ENCODE results near the gene KRTAP12-1. TPM values are rescaled to one million over a fixed set of nuclear protein-coding genes. Genes with fewer than 3 reads are reported as not detected.

The KRTAP12-1 gene
- total RNA-seq, 6 donors from 2014 or later, result not detected

- Histone ChIP-seq H3K27ac (no peak within 1 kb of the TSS), H3K4me3 (no peak within 1 kb of the TSS), H3K36me3 (no peaks in the 10 kb centered on the region), H3K9me3 (peaks cover 0 to 6% (median 0%) of the 10 kb centered on the region in 4 donors), H3K27me3 (peaks cover 0 to 5% (median 0%) of the 10 kb centered on the region in 4 donors), H3K4me1 (no peaks in the 10 kb centered on the region)
- no peak for TF ChIP-seq POLR2AphosphoS5 (IDR thresholded peaks at IDR 0.05)
- TF ChIP-seq EP300 (IDR thresholded peaks at IDR 0.05), result no peak
- TF ChIP-seq POLR2A (IDR thresholded peaks at IDR 0.05), result no peak
- no peak for TF ChIP-seq CTCF (IDR thresholded peaks at IDR 0.05)
- 67 to 71% methylated on average over 8 of the region's 9 CpGs for WGBS, 2 donors
- no peak for DNase-seq
- ATAC-seq (ENCODE audit: low FRiP score in 2 of 2), result no peak
Observed at GRCh38 chr21:44654576-44655175, 27.3 kb downstream of the KRTAP12-1 start, which contains the start of gene KRTAP12-4. Gene KRTAP12-4 (minus strand): TSS chr21:44654659. CDS start chr21:44654614, 45 bp downstream.

- H3K9me3 ChIP-seq, result peaks cover 0 to 6% (median 0%) of the 10 kb centered on the region in 4 donors
- no peak overlapping the region for H3K27ac ChIP-seq
Observed at GRCh38 chr21:44653656-44654575, 28.0 kb downstream of the KRTAP12-1 start.

GRCh38 chr21:44653123-44653522 is 28.8 kb downstream of the KRTAP12-1 start:
- ATAC-seq (ENCODE audit: low FRiP score in 2 of 2), result no peak
- TF ChIP-seq CTCF (IDR thresholded peaks at IDR 0.05), result no peak
- no peak for TF ChIP-seq POLR2AphosphoS5 (IDR thresholded peaks at IDR 0.05)
- no peak for TF ChIP-seq POLR2A (IDR thresholded peaks at IDR 0.05)
- TF ChIP-seq EP300 (IDR thresholded peaks at IDR 0.05), result no peak
- DNase-seq, result peak in 1 of 2 donors; percentile 28
- Histone ChIP-seq H3K9me3 (peaks cover 0 to 6% (median 0%) of the 10 kb centered on the region in 4 donors), H3K27me3 (peaks cover 0 to 5% (median 0%) of the 10 kb centered on the region in 4 donors), H3K36me3 (no peaks in the 10 kb centered on the region), H3K4me3 (no peak overlapping the region), H3K27ac (no peak overlapping the region), H3K4me1 (no peaks in the 10 kb centered on the region)
- WGBS, 2 donors, result 58 to 61% methylated on average over 13 to 14 of the region's 14 CpGs

More at GRCh38 chr21:44653656-44654575, 28.0 kb downstream of the KRTAP12-1 start:
- Histone ChIP-seq H3K4me1 (no peaks in the 10 kb centered on the region), H3K27me3 (peaks cover 0 to 5% (median 0%) of the 10 kb centered on the region in 4 donors), H3K4me3 (no peak overlapping the region), H3K36me3 (no peaks in the 10 kb centered on the region)
- peak in 1 of 2 donors; percentile 64 for DNase-seq
- ATAC-seq (ENCODE audit: low FRiP score in 2 of 2), result no peak
- TF ChIP-seq EP300 (IDR thresholded peaks at IDR 0.05) (no peak), CTCF (IDR thresholded peaks at IDR 0.05) (no peak), POLR2AphosphoS5 (IDR thresholded peaks at IDR 0.05) (no peak), POLR2A (IDR thresholded peaks at IDR 0.05) (no peak)
- 80 to 84% methylated on average over 13 to 17 of the region's 17 CpGs for WGBS, 2 donors

GRCh38 chr21:44650973-44651675 is 30.8 kb downstream of the KRTAP12-1 start:
- peak in 1 of 2 donors; percentile 3 for ATAC-seq (ENCODE audit: low FRiP score in 2 of 2)
- 88 to 92% methylated on average over 12 of the region's 12 CpGs for WGBS, 2 donors

More at GRCh38 chr21:44650973-44651675, 30.8 kb downstream of the KRTAP12-1 start:
- TF ChIP-seq POLR2A (IDR thresholded peaks at IDR 0.05) (no peak), CTCF (IDR thresholded peaks at IDR 0.05) (no peak), POLR2AphosphoS5 (IDR thresholded peaks at IDR 0.05) (no peak), EP300 (IDR thresholded peaks at IDR 0.05) (no peak)
- DNase-seq, result no peak
- Histone ChIP-seq H3K27ac (no peak overlapping the region), H3K4me3 (no peak overlapping the region), H3K27me3 (no peaks in the 10 kb centered on the region), H3K36me3 (no peaks in the 10 kb centered on the region), H3K9me3 (peaks cover 0 to 2% (median 0%) of the 10 kb centered on the region in 4 donors), H3K4me1 (no peaks in the 10 kb centered on the region)

Data from upper lobe of left lung (tissue), 6 donors.